SIG-M5 treated with dmso at 0.1 percent for 504 hours (cell line): Measurements from ENCODE around the gene TLX2.

Source experiments
- DNase-seq: peaks from one replicate; lab custom pipeline; 2025; ENCODE audit not compliant: unreplicated experiment; lab: John Stamatoyannopoulos, UW

TLX2 gene

DNA sequence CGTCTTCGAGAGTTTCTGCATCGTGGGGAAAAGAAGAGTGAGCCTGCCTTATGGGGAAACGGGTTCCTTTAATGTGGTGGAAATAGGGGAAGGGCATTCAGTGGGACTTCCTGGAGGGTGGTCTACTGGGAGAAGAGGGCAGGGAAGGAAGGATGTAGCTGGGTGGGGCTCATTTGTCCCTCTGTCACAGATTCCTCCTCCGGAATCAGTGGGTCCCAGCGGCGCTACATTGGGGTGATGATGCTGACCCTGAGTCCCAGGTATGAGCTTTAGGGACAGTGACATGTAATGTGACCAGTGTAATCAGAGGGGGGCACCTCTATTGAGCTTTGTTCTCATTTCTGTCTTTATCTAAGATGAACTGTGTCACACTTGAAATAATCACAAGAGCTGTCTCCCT lies 17.4 kb downstream of the TLX2 start:
- no peak for DNase-seq

DNA sequence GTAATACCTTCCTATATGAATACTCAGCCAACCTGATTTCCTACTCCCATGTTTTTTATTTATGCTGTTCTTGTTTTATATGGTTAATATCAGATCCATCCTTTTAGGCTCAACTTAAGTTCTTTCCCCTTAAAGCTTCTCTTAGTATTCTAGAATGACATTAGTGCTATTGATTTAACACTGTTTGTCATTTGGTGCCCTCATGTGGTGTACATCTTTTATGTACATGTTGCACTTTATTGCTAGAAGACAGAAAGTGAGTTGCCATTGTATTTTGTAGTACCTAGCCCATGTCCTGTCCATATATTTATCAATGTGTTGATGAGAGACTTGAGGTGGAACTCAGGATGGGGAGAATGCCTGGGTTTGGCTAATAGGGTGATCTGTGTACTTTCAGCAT lies 18.0 kb downstream of the TLX2 start:
- DNase-seq: peak; percentile 48

DNA sequence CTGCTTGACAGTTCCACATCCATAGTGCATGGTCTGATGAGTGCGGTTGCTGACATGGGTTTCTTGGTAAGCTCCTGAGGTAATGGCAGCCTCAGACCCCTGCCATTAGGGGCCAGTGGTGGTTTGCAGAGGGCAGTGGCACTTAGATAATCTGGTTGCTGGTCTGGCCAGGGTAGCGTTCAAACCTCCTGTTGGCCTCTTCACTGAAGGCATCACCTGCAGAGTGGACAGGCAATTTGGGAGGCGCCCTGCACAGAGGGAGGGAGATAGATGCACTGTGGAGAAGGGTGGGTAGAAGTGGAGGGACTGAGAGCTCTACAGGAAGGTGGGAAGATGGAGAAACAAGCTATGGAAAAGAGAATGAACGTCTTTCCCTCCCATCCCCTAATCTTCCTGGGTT lies 19.2 kb downstream of the TLX2 start:
- DNase-seq: no peak

DNA sequence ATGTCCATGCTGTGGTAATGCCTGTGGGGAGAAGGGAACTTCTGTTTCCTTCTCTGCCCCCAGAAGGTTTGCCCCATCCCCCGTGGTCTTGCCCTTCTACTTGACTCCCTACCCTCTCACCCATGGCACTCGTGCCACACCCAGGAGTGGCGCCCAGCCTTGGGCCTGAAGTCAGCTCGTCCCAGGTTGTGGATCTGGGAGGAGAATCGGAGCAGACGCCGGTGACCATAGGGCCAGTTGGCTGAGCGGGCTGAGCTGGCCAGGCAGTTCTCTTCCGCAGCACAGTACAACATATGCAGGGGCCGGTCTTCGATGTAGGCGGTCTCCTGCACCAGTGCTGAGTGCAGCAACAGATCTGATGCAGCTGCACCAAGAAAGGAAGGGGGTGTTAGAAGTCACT lies 20.2 kb downstream of the TLX2 start:
- no peak for DNase-seq

DNA sequence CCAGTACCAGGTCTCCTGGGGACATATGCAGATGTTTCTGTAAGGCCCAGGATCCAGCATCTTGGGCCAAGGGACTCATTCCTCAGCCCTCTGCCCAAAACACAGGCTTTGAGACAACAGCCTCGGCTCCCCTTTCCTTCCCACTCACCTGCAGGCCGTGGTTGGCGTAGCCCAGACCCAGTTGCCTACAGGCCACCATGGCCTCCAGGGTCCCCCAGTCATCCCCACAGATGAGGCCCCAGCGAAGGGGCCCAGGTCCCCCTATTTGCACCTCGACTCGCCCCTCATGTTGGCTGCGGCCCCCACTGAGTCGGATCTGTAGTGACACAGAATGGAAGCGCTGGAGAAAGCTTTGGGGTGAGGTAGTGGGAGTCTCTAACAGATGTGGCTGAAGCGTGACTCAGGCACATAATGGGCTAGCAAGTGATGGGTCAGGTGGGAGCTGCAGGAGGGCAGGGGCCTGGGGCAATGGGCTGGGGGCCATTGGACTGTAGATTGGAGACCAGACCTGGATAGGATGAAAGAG lies 21.3 kb downstream of the TLX2 start:
- DNase-seq: no peak

DNA sequence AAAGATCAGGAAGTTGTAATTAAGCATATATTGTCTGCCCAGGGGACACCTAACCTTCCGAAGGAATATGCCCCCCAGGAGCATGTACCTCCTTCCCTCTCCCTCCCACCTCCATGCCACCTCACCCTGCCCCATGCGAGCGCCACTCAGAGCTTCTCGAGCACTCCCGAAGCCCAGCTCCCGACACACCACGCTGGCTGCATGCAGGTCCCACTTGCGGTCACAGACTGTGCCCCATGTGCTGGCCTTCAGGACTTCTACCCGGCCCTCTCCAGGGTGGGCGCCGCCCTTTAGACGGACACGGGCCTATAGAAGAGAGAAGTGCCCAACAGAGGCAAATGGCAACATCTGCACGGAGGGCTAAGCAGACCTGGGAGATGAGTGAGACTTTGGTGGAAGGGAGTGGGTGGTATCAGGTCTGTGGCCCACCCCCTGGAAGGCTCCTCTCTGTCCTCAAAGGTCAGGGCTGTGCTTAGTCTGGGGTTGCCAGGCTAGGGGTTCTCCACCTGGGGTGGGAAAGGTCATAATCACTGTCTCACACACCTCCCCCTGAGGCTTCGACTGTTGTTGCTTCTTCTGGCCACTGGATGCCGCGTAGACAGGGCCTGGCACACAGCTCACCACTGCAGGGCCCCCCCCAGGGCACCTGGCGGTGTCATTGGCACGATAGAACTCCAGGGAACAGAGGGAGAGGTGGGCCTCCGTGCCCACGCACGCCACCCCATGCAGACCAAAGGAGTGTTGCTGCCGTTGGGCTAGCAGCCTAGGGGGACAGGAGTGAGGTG lies 22.1 kb downstream of the TLX2 start:
- DNase-seq: no peak

DNA sequence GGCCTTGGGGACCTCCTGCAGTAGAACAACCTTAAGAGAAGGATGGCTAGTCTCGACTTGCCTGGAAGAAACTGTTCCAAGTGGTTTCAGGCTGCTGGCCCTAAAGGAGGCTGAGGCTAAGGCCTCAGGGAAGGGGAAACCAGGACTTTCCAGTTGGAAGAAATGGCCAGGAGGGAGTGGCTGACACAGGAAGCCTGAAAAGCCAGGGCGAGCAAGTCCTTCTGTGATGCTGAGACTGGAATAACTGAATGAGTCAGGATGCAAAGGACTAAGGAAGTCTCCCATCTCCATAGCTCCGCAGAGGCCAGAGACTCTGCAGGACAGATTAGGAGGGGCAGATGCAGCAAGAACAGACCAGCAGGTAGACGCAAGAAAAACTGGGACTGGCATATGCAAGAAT lies 22.9 kb downstream of the TLX2 start:
- DNase-seq: no peak

DNA sequence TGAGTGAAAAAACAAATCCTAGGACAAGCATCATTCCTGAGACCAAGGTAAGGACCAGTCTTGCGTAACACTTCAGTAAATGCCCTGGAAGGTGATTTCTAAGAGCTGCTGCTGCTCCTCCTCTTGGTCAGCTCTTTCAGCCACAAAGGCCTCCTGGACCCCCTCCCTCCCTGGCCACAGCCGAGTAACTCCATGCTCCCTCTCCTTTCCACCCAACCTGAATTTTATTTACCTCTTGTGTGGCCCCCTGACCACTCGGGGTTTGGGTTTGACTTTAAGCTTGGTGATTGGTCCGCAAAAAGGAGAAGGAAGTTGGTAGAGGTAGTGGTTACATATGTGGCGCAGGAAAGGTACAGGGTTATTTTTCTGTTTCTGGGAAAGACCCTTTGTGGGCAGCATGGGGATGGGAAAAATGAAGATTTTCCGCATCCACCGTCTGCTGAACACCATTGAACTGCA lies 24.7 kb downstream of the TLX2 start:
- no peak for DNase-seq

DNA sequence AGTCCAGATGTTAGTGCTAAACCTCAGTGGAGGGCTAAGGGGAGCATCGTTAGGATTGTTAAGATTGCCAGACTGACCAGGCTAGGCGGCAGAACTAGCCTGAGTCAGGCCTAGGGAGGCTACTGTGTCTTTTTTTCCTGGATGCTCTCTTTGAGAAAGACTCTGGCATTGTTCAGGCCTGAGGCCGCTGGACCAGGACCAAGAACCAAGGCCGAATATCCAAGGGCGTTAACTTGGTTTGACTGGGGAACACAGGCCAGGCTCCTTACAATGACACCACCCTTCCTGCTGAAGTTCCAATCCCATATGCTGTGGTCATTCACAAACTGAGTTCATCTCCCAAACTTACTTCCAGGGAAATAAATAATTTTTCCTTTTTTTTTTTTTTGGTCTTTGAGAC lies 26.0 kb downstream of the TLX2 start:
- no peak for DNase-seq

DNA sequence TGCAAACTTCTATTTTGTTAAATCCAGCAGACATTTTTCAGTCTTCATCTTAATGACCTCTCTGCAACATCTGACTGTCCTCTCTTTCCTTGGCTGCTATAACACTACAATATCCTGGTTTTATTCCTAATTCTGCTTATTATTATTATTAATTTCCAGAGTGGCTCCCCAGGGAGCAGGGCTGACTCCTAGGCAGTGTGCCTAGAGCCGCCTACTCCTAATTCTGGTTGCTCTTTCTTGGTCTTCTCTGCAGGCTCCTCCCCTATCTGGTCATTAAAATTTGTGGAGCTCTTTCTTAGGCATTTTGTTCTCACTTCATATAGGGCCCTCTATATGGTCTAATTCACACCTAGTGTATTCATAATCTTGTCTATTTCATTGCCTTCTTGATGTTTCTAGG lies 28.7 kb downstream of the TLX2 start:
- no peak for DNase-seq

DNA sequence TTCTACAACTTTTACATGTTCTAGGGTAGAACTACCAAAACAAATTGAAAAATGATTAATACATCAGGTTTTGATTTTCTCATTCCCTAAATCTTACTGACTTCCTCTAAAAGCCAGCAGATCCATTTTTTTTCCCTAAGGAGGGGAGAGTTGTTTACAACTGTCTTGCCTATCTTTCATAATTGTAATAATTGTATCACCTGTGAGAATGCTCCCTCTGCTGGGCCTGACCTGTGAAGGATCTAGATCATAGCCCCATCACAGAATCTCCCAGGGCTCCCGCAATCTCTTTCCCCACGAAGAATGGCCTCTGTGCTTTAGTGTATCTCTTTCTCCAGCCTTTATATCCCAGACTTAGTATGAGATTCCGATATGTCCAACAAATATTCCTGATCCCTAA lies 30.4 kb downstream of the TLX2 start:
- DNase-seq: no peak

DNA sequence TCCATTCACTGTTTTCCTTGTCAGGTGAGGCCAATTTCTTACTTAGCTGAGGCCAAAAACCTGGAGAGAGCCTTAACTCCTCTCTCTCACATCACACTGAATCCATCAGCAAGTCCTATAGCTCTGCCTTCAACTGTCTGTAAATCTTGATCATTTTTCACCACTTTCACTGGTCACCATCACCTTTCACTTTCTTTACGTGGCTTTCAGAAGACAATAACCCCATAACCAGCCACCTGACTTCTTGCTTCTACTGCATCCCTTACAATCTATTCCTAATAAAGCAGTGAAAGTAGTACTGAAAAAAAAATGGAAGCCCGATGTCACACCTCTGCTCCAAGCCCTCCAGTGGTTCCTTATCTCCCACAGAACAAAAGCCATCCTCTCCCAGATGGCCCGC lies 31.8 kb downstream of the TLX2 start:
- DNase-seq: no peak

DNA sequence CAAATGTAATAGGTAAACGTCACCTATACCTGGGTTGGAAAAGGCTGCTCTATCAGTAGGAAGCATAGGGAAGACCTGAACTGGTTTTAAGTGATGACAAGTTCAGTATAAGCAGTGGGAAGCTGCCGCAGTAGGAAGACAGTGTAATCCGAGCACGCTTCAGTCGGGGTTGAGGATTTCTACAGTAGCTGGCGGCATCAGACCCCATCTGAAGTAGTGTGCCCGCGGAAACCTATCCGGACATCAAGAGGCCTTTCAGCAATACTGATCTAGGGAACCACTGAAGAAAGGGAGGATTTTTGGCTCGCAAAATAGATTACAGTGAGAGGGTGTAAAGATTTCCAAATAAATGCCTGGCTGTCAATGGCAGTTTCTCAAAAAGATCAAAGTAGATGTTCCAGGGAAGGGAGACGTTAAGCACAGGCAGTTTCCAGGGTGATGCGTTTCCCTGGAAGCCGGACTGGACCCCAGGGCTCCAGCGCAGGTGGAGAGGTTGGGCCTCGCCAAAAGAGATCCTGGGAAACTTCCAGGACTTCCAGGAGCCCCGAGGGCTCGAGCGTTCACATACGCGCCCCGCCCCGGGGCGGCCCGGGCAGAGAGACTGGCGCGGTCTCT lies 34.1 kb downstream of the TLX2 start:
- DNase-seq: no peak

DNA sequence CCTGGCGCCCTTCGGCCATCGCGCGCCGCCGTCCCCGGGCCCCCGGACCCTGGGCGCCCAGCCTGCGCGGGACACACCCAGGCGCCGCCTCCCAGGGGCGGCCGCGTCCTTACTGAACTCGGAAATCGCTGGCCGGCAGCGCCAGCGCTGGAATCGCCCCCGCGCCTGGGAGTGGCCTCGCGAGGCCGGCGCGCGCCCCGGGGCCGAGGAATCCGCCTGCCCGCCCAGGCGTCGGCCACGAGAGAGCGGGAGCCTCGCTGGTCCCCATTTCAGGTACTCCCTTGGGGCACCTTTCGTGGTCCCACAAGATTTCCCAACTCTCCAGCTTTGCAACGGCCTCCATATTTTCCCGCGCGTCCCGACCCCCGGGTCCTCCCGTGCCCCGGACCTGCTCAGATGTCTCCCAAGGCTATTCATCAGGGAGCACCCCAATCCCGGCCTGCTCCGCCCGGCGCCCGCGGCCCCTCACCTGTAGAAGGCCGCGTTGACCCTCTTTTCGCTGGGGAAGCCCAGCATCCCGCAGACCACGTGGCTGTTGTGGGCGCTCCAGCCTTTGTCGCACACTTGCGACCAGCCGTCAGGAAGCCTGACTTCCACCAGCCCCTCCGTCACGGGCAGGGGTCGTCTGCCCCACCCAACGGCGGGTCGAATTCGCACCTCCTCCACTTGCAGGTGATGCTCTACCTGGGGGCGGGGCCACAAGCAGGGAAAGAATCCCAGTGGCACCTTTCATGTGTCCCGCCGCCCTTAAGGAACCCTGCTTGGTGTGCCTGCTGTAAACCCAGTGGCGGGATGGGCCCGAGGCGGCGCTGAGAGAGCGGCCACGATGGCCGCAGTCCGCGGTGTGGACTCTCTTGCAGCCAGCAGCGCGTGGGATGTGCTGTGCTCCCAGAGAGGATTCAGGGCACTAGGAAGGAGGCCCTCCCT lies 34.9 kb downstream of the TLX2 start:
- DNase-seq: no peak

DNA sequence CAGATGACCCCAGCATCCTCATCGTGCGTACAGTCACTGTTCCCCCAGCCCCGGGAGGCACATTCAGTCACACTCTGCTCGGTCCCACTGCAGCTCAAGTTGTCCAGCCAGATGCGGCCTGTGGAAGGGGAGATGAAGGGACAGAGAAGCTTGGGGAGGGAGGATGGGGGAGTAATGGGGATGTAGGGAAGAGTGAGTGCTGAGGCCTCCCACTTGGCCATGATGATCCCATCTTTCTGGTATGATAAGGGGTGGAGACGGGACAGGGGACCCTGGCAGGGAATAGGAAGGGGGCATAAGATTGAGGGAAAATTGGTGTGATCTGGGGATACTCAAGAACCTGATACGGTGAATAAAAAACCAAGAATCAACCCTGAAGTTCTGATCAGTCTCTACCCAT lies 36.0 kb downstream of the TLX2 start:
- no peak for DNase-seq

DNA sequence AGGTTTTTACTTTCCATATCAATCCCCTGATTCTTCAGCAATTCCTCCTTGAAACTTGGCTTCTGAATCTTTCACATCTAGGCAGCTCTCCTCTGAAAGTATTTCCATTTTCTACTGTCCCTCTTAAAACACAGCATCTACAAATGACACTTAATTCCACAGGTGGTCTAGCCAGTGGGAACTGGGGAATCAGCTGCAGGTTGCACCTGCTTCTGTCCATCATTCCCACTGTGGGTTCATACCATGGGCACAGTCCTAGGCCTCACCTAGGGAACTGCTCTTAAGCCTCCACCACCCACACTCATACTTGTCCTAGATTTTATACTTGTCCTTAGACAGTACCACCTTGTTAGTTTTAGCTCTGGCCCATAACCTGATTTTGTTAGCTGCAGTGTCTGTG lies 37.3 kb downstream of the TLX2 start:
- DNase-seq: no peak

DNA sequence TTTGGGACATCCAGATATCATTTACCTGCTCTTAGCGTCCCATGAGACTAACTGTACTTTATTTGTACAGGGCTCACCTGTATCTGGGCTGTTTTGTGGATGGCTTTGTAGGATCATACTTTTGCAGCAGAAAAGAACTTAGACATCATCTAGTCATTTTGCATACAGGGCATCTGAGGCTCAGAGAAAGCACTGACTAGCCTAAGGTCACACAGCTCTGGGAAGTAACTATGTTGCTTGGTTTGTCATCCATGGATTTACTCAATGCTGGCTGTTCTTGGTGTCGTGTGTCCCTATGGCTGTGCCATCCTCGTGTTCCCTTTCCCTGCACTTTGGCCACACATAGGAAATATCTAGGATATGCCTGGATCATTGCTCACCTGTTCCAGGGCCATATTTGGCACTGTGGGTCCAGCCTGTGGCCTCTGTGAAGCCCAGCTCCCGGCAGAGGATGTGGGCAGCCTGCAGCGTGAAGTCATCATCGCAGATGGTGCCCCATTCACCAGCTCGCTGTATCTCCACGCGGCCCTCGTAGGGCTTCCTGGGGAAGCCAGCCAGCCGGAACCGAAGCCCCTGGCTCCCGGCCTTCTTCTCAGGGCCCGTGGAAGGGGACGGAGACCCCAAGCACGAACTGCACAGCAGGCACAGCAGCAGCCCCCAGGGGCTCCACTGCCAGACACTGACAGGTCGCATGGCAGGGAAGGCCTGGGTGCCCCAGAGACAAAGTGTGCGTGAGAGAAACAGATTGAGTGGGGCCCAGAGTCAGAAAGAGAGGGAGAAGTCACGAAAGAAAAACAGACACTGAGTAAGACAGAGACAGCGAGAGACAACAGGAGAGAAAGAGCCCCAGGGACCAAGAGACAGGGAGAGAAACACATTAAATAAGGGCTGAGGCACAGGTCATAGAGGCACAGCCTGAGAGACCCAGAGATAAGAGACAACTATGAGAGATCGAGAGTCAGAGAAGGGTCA lies 38.0 kb downstream of the TLX2 start:
- DNase-seq: no peak

DNA sequence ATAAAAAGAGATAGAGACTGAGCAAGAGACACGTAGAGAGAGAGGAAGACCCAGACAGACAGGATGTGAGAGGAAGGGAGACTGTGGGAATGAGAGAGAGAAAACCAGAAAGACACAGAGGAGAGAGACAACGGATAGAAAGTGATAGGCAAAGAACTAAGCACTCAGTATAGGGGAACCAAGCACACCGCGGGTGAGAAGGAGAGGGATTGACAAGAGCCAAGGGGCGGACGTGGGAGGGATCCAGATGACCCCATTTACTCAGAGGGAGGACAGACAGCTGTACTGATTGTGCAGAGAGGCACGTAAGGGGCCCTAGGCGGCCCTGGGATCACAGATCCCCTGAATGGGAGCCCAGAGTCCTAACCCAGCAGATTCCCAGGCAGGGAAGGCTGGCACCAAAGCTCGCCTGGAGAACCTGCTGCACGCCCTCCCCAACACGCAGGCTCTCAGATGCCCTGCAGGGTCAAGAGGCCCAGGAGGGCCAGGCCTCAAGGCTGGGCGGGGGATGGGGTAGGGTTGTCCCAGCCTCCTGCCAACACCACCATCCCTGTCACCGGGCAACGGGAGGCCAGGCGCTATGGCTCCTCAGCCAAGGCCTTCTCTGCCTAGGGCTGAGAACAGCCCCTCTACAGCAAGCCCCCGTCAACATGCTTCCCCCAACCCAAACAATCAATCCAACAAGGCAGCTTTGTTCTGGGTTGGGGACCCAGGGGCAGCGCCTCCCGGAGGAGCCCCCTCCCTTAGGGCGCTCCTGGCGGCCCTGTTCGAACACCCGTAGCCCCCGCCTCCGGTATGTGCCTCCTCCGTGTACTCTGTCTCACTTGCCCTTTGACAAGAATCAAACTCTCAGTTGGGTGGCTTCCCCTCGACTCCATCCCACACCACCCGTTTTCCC lies 38.9 kb downstream of the TLX2 start:
- DNase-seq: no peak
